LNCaP clone FGC (cell line): ENCODE results near the gene P4HA1.
"Not testable (repeated sequence)": the region's sequence is repeated elsewhere in the genome, so short reads cannot be mapped to it uniquely, and the experiment has no call there.

Source experiments
- DNase-seq: peaks from one replicate; pipeline ENCODE4 v3.0.0-alpha.2; 2011; ENCODE audit warnings: low read depth
- H3K4me3 ChIP-seq: 2 replicates; pipeline ENCODE4 v1.5.1; 2011; ENCODE audit warnings: mild to moderate bottlenecking, low read depth, low read length, control low read depth
- CTCF ChIP-seq: IDR thresholded peaks from 2 replicates; pipeline ENCODE4 v1.5.1; 2012; ENCODE audit warnings: mild to moderate bottlenecking; ENCODE audit not compliant: control insufficient read depth, insufficient read depth; ENCODE audit errors: extremely low read depth

The P4HA1 gene

DNA sequence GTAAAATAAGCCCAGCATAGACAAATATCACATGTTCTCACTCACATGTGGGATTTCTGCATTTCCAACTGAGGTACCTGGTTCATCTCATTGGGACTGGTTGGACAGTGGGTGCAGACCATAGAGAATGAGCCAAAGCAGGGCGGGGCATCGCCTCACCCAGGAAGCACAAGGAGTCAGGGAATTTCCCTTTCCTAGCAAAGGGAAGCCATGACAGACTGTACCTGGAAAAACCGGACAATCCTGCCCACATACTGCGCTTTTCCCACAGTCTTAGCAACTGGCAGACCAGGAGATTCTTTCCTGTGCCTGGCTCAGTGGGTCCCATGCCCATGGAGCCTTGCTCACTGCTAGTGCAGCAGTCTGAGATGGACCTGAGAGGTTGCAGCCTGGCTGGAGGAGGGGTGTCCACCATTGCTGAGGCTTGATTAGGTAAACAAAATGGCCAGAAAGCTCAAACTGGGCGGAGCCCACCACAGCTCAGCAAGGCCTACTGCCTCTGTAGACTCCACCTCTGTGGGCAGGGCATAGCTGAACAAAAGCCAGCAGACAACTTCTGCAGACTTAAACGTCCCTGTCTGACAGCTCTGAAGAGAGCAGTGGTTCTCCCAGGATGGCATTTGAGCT, 75.0 kb downstream of the P4HA1 start:
- H3K4me3 ChIP-seq, DNase-seq: not testable (repeated sequence)

DNA sequence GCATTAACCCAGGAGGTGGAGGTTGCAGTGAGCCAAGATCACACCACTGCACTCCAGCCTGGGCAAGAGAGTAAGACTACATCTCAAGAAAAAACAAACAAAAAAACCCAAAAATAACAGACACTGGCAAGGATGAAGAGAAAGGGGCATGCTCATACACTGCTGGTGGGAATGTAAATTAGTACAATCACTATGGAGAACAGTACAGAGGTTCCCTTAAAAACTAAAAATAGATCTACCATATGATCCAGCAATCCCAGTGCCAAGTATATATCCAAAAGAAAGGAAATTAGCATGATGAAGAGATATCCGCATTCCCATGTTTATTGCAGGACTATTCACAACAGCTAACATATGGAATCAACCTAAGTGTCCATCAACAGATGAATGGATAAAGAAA, 75.6 kb downstream of the P4HA1 start:
- no peak for DNase-seq
- H3K4me3 ChIP-seq: no peak overlapping the region
- TF ChIP-seq CTCF: no peak

DNA sequence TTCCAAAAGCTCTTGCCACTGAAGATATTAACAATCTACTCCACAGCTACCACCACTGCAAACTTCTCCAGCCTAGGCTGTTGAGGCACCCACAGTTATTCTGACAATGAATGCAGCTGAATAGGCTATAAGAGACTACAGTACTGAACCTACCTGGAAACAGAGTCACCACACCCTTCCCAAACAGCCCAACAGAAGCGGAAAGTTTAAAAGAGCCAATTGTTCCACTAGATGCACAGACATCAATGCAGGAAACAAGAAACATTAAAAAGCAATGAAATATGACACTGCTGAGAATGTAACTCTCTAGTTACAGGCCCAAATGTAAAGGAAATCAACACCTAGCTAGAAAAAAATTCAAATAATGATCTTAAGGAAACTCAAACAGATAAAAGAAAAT, 77.6 kb downstream of the P4HA1 start:
- no peak for TF ChIP-seq CTCF
- no peak for DNase-seq
- H3K4me3 ChIP-seq: no peak overlapping the region

DNA sequence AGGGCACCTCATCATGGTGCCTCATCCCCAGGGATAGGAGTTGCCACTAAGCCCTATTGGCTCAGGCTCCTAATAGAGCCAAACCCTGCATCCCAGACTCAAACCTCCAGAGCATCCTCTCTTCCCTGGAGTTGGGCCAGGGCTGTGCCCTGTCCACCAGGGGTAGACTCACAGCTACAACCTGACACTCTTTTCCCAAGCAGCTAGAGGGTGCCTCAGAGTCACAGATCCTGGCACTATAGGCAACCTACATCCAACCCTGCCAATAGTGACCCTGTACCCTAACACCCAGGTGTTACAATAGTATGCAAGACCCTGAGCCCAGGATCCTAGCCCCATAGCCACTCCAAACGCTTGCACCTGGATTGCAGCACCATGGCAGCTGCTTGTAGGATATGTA, 78.0 kb downstream of the P4HA1 start:
- no peak for TF ChIP-seq CTCF
- no peak overlapping the region for H3K4me3 ChIP-seq
- no peak for DNase-seq

DNA sequence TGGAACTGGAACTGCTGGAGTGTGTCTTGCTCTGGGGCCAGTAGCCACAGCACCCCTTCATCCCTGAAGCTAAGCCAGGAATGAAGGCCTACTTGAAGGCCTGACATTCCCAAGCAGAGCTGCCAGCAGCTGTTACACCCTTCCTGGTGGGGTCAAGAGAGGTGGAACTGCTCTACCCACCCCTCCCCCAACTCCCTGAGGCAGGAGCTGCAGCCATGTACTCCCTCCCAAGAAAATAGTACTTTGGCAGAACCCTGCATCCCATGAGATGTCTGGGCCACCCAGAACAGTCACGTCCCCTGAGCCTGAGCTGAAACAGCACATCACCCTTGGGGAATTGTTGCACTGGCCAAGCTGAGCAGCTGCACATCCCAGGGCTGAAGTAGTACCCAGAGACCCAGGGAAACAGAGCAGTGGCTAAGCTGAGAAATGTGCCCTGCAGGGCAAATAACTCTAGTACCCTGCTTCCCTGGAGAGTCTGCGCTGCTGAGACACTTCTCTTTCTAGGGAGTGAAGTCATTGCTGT, 78.6 kb downstream of the P4HA1 start:
- TF ChIP-seq CTCF: no peak
- no peak overlapping the region for H3K4me3 ChIP-seq
- no peak for DNase-seq

DNA sequence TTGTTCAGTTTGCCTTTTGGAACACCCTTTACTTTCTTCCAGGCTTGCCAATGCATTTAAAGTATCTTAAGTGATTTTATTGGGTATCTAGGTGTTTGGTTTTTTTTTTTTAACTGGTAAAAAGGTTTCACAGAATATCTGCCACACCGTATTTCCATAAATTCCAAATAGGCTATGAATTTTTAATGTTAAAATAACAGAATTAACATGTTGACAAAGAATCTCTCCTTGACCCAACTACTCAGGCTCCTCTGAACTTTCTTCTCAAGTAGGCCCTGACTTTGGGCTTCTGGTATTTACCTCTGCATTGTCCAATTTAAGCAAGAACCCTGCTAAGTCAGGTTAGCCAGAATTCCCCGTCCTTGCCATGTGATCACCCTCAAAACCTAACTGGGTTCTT, 80.9 kb downstream of the P4HA1 start:
- TF ChIP-seq CTCF: no peak
- no peak for DNase-seq
- H3K4me3 ChIP-seq: no peak overlapping the region

- TF ChIP-seq CTCF: no peak
- no peak overlapping the region for H3K4me3 ChIP-seq
- DNase-seq: no peak
These were observed 92.8 kb downstream of the P4HA1 start for GRCh38 chr10:73003822-73004221.
